Fibroblast of peridontal ligament (primary cell): ENCODE measurements around the gene ANXA11.

Experiments
- DNase-seq: peaks from one replicate; pipeline ENCODE4 v3.0.0-alpha.2; 2010; ENCODE audit errors: extremely low read depth

The ANXA11 gene

GRCh38 chr10:80165173-80165572 is 40.2 kb downstream of the ANXA11 start:
- no peak for DNase-seq

- DNase-seq: no peak
Observed at GRCh38 chr10:80164596-80164995, 40.7 kb downstream of the ANXA11 start.

- DNase-seq: peak; percentile 84
Observed at GRCh38 chr10:80163741-80164341, 41.5 kb downstream of the ANXA11 start.

GRCh38 chr10:80161321-80162083 is 43.8 kb downstream of the ANXA11 start:
- no peak for DNase-seq

- DNase-seq: no peak
Observed at GRCh38 chr10:80160361-80161320, 44.7 kb downstream of the ANXA11 start.

- no peak for DNase-seq
Observed at GRCh38 chr10:80159166-80159873, 46.0 kb downstream of the ANXA11 start.

- peak; percentile 99 for DNase-seq
Observed at GRCh38 chr10:80158598-80159127, 46.7 kb downstream of the ANXA11 start.

- DNase-seq: no peak
Observed at GRCh38 chr10:80158126-80158525, 47.2 kb downstream of the ANXA11 start.

- no peak for DNase-seq
Observed at GRCh38 chr10:80157561-80157960, 47.8 kb downstream of the ANXA11 start.

- peak; percentile 45 for DNase-seq
Observed at GRCh38 chr10:80156216-80156615, 49.1 kb downstream of the ANXA11 start.

- no peak for DNase-seq
Observed at GRCh38 chr10:80155696-80156215, 49.6 kb downstream of the ANXA11 start.

GRCh38 chr10:80154978-80155695 is 50.2 kb downstream of the ANXA11 start:
- DNase-seq: peak; percentile 99

- DNase-seq: no peak
Observed at GRCh38 chr10:80154626-80154977, 50.7 kb downstream of the ANXA11 start.

- DNase-seq: no peak
Observed at GRCh38 chr10:80153460-80153859, 51.9 kb downstream of the ANXA11 start.

GRCh38 chr10:80152820-80153219 is 52.5 kb downstream of the ANXA11 start:
- DNase-seq: no peak

- no peak for DNase-seq
Observed at GRCh38 chr10:80150172-80150571, 55.2 kb downstream of the ANXA11 start.

- DNase-seq: no peak
Observed at GRCh38 chr10:80149123-80149522, 56.2 kb downstream of the ANXA11 start.

- no peak for DNase-seq
Observed at GRCh38 chr10:80148166-80148805, 57.1 kb downstream of the ANXA11 start.

GRCh38 chr10:80146918-80147317 is 58.4 kb downstream of the ANXA11 start:
- DNase-seq: no peak
